SH-SY5Y (cell line): ENCODE data around the gene MNX1.

Experiments
- GATA2 ChIP-seq: IDR thresholded peaks from 2 replicates; pipeline ENCODE4 v1.6.1; 2011; ENCODE audit warnings: mild to moderate bottlenecking, low read depth, low read length
- GATA3 ChIP-seq: IDR thresholded peaks from 2 replicates; pipeline ENCODE4 v1.6.1; 2011; ENCODE audit warnings: low read depth, mild to moderate bottlenecking, low read length, moderate library complexity

DNA sequence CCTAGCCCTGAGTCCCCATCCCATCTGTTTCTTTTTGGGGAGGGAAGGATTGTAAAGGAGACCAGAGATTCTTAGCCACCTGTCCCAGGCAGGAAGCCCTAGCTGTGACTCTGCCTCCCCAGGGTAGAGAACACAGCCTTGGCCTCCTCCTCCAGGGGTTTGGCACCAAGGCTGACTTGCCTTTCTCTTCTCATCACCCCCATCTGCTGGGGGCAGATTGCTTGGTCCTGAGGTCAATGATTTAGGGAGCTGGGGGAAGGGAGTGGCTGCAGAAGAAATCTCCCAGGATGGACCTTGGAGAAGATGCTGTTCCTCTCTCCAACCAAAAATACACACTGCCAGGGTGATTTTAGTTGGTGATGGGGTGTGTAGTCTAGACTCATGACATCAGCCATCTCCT lies 2.6 kb upstream of the MNX1 start:
- TF ChIP-seq GATA2 (no peak), GATA3 (no peak)
